Skin of body (tissue), 2 donors: ENCODE results near the gene SIAH2. TPM values are rescaled to one million over a fixed set of nuclear protein-coding genes. Genes with fewer than 3 reads are reported as not detected.
A peak's percentile ranks its signal among the peaks of the same experiment; 100 is the strongest.

Experiments used
- DNase-seq: peaks from one replicate; lab custom pipeline; 2025; lab: John Stamatoyannopoulos, UW
- total RNA-seq: library from RNA; depleted of rRNA; stranded (reverse); fragments of >200 nt; gene quantifications from one replicate; pipeline ENCODE4 v1.2.3, GENCODE V29; 2014

Gene SIAH2
- total RNA-seq, 1 donor from 2014 or later: 26.7 TPM

DNA sequence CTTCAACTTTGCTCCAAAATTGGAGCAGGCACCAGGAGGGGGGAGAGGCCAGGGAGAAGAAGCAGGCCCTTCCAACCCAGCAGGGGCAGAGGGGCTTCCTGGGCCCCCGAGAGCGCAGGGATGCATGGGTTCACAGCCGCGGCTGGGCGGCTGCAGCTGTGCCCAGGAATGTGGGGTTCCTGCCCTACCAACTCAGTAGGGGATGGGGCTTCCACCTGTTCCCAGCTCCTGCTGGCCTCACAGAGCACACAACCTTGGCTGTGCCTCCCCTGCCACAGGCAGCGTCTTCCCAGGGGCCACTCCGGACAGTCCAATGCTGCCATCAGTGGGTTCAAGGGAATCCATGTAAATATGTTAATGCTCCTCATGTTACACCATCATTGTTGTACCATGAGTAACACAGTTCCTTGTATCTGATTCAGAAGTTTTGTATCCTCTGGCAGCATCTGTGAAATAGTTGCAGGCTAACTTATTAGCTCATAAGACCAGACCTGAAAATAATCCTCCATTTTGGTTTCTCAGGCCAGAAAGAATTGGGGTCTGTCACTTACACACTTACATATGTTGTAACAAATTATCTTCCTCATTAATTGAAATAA lies 12.1 kb upstream of the SIAH2 start:
- no peak for DNase-seq

DNA sequence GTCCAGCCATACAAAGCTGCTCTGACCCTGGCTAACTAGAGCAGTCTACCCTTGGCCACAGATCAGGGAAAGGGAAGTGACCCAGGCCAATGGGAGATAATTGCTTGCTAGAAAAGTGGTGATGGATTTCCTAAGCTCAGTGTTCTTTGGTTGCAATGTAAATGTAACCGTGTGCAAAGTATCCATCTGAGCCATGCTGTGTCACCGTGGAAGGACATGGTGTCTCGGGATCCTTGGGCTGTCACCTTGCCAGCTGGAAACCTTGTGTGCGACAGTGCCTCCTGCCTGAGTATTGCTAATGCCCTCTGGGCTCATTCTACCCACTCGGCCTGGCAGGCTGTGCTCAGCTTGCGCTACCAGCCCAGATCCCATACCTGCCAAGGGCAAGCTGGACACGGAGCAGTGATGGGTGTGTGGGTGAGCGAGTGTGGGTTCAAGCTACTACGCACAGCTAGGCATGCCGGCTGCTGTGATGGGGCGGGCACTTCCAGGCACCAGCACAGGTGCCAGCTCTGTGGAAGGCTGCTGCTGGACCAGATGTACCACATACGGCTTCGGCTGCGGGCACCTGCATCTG lies 10.7 kb upstream of the SIAH2 start:
- no peak for DNase-seq

DNA sequence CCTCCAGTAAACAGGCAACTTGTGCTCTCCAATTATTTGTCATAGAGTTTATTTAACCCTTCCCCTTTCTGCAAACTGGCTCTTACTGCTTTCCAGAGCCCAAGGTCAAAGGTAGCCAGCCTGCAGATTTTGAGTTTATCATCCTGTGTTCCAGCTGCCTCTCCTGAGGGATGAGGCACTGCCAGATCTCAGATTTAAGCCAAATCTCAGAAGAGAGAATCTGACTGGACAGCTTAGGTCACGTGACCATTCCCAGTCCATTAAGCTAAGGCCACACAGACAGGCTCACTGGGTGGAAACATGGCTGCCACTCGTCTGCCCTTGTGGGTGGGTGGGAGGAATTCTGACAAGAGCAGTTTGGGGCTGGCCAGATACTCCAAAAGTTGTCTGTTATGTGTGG lies 8.6 kb upstream of the SIAH2 start:
- no peak for DNase-seq

DNA sequence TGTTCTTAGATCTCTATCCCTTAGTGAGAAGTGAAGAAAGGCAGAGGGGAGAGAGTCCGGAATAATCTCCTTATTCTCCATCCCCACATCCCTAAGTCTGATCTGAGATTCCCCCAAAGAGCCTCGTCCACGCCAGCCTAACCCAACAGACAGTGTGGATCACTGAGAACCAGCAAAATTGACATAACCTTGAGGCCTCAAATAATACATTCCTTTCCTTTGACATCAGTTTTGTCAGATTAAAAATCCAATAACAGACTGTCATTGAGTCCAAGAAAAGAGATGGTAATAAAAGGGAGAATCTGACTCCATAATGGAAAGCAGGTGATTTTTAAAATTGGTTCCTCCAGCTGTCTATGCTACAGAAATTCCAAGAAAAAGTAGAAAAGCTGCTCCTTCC lies 7.7 kb upstream of the SIAH2 start:
- peak; percentile 49 for DNase-seq

DNA sequence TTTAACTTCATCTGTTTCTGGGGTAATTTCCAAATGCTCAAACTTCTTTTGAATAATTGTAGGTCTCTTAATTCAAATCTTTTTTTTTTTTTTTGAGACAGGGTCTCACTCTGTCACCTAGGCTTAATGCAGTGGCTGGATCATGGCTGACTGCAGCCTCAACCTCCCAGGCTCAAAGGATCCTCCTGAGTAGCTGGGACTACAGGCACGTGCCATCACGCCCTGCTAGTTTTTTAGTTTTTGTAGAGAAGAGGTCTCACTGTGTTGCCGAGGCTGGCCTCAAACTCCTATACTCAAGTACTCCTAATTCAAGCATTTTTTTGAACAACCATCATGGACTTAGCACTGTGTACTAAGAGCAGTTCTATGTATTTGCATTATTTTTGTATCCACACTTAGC lies 3.8 kb upstream of the SIAH2 start:
- no peak for DNase-seq

DNA sequence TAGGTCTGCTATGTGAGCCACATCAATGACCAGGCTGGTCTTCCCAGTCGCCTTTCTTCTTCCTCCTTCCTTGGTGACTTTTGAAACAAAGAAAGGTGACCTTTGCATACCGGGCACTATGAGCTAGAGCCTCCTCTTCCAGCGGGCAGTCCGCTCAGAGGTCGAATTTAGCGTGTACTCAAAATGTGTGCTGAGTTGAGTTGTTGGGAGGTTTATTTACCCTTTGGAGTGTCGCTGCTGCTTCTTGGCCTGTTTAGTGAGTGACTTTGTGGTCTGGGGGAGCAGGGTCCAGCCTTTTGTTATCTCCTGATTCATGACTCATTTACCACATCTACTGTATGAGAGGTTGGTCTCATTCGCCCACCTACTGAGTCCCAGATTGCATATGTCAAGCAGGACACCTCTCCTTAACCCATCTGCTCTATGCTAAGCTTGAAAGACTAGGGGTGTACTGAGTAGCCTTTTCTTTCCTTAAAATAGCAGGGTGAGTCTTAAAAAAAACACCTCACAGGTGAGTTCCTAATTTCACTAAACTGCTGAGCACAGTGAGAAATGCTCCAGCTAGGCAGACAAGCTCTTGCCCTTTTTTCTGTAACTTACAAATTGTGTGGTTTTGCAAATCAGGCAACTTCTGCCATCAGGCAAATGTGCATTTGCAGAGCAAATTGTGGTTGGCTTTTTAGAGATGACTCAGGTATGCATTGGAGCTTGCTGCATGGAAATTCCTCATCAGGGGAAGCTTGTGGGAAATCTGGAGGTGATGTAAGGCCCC lies 3.2 kb upstream of the SIAH2 start:
- DNase-seq: no peak

DNA sequence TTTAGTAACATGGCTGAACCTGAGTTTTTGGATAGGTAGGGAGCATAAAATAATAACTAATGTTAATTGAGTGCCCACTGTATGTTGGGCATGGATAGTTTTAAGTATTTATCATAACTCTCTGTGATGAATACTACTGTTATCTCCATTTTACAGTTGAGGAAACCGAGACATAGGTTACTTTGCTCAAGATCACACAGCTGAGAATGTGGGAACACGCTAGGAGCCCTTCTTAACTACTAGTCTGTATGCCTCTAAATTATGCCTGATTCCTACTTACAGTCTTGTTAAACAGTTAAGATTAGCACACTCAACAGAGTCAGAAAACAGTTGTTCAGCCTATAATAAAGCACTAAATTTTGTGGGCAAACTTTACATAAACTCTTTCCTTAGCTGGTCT lies 2.0 kb upstream of the SIAH2 start:
- no peak for DNase-seq

DNA sequence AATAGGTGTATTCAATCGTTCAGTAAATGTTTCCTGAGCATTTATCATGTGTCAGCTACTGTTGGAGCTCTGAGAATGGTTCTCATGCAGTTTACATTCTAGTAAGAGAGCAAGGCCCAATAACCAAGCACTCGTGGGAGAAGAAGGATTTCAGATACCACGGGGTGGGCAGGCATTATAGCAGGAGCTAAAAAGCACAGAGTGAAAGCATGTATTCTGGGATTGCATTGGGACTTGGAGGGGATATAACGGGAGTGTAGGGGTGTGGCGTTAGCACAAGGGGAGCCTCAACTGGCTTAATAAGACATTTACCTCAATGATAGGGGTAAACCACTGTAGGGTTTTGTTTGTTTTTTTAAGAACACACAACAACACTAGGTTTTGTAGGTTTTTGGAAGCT lies 1.6 kb upstream of the SIAH2 start:
- DNase-seq: no peak

DNA sequence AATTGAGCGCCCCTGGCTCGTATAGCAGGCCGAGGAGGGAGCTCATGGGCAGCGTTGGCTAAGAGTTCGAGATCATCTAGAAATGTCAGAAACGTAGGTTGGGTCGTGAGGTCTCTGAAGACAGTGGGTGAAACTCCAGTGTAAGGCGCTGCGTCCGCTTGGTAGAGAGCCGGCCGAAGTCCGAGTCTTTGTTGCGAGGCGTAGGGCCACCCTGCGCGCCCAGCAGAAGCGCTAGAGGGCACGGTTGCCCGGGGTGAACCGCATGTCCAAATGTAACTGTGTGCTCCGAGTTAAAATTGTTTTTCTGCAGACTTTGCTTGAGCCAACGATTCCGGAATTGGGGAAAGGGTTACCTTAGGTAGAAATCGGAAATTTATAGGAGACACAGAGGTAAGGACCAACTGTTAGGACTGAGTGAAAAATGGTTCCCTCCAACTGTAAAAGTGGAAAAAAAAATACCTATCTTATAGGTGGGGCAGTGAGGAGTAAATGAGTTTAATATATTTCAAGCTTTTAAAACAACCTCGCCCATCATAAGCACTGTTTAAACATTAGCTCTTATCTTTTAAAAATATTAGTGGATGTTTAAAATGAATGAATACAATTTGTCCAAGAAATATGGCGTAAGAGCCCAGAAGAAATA lies 993 bp upstream of the SIAH2 start:
- DNase-seq: peak; percentile 47

DNA sequence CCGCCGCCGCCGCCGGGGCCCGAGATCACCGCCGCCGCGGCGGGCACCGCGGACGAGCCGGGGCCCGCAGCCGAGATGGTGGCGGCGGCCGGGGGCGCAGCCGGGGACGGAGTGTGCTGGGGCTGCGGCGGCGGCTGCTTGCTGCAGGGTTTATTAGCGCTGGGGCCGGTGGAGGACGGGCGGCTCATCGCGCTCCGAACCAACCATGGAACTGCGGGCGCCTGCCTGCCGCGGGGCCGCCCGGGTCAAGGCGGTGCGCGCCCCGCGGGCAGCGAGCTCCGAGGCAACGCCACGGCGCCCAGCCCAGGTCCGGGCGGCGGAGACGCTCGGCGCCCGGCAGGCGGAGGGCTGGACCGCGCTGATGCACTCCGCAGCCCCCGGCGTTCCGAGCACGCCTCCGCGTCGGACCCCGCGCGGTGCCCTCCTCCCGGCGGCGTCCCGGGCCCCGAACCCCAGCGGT lies 277 bp downstream of the SIAH2 start:
- no peak for DNase-seq

DNA sequence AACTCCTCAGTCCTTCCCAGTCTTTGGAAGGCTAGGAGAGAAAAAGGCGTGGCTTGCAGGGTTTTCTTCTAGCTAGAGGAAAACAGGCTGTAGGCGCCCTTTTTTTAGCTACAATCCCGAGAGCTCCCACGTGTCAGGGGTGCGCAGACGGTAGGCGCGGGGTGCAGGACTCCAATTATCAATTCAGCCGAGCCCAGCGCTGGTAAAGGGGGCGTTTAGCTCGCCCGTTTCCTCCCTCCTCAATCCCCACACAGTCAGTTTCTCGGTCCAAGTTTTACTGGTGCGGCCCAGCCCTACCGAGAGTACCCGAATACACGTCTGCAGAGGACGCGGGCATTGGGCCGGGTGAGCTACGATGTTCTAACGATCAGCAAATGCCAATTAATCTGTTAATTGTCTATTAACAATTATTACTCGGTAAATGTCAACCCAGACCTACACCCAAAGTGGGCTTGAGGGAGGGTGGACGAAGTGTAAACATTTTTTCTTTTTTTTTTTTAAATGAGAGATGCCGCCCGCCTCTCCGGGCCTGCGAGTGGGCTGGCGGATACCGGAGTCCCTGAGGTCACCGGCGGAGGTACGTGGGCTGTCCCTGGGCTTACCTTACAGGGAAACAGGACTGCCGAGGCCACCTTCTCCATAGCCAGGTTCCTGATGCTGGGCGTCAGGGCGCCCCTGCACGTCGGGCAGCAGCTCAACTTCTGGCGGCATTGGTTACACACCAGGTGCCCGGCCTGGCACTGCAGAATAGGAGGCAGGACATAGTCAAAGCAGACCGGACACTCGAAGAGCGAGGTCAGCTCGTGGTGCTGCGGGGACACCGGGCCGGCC lies 923 bp downstream of the SIAH2 start:
- peak; percentile 38 for DNase-seq

DNA sequence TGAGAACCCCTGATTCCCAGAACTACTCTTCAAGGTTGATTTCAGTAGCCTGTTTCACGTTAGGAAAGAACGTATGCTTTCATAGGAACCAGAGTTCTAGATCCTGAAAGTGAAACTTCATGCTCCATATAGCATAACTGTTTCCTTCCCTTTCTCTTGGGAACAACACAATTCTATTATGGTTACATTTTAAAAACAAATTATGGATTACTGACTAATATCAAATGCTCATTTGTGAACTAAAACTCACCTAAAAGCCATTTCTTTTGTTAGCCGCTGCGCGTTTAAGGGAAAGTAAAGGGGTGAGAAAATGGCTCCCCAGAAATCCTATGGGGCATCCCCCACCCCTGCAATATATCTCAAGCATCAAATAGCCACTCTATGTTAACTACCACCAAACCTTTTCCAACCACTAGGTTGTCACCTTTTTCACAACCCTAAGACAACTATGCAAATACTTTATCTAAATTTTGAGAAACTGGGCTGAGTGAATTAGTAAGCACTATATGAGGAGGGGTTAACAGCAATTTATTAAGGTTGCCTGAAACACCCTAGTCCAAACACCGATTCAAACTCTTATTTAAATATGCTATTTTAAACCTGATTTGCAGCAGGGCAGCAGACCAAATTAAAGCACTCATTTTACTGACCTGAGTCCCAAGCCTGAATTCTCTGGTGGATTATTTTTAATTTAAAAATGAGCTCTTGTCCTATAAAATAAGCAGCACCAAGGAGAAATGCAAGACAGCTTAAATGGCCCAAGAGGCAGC lies 2.4 kb downstream of the SIAH2 start:
- DNase-seq: no peak

DNA sequence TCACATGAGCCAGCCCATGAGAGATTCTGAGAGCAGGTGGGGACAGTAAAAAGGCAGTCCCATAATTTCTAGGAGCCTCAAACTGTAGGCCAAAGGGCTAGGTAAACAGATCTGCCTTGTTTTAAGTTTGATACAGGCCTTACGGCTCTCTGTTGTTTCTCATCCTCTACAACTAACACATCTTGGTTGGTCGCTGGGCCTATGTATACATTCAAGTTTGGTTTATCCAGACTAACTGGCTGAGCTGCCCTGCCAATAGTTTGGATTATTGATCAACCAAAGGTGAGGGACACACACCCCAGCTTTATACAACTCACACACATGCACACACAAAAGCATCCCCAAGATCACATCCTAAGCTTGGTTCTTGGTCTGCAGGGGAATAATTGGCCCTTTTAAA lies 3.0 kb downstream of the SIAH2 start:
- DNase-seq: no peak

DNA sequence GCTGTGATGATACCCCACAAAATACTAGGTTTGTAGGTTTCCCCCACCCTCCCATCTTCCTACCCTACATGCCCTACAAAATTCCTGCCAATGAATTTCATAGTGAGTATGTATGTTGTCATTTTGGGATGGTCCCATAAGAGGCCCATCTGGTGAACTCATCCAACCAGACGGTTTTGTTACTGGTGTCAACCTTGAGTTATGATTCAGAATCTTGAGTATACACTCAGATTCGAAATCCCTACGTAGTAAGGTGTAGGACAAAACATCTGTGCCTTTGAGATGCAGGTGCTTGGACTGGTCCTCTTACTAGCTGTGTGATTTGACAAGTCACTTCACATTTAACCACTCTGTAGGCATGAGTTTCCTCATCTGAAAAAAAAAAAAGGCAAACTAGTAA lies 3.6 kb downstream of the SIAH2 start:
- DNase-seq: no peak

DNA sequence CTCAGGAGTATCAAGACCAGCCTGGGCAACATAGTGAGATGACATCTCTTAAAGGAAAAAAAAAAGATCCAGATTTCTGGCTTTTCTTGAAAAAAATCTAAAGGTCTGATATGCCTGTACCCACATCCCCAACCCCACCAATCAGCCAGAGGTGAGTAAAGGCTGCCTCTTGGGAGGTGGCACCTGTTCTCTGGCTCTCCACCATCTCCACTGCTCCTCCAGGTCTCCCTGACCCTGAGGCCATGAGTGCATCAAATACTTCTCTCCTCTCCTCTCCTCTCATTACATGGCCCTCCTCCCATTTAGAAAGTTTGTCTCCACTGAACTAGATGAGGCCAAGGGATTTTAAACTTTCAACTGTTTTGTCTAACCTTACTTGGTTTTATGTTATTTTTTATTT lies 5.2 kb downstream of the SIAH2 start:
- no peak for DNase-seq

DNA sequence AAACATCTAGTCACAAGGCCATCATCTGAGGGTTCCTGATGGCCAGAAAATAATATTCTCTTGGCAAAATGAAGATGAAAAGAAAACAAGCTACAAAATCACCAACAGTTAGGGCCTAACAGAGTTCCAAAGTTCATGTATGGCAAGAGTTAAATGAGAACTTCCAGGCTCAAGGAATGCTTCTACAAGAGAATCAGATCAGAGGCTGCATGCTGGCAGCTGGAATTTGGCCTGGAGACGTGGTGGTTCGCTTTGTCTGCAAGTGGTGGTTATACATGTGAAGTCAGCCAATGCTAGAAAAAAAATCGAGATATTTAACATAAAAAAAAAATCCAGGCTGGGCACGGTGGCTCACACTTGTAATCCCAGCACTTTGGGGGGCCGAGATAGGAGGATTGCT lies 5.6 kb downstream of the SIAH2 start:
- DNase-seq: no peak

DNA sequence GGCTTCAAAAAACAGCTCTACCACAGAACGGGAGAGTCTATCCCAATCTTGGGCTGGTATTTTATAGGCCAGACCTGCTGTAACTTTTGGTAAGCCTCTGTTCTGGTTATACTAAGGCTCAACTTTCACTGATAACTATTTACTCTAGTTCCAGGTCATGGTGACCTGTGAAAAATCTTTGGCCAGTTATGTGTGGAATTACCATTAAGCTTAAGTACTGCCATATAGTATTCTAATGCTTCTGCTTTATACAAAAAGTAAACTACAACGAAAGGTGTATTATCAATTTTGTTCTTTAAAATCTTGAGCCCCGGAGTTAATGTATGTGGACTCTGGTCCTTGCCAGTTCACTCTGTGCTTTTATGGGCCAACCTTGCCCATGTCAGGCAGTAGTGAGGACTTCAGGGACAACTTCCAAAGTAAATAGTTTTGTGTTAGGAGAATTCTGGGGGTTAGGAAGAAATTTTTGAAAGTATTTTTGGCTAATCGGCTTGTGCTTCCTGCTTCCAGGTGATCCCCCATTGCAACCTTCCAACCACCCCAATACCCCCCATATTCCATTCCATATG lies 6.4 kb downstream of the SIAH2 start:
- DNase-seq: no peak

DNA sequence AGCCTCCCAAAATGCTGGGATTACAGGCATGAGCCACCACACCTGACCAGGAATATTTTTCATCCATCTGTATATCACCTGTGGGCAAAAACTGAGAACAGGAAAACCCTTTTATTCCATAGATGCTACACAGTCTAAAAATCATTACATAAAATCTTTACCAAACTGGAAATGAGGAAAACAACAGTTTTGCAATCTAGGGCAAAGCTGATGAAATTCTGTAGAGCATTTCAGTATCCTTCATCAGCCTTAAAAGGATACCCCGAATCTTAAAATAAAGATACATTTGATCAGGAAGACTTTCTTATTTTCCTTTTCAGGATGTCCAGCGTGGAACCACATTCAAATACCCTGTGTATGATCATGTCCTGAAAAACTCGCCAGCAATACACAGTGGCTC lies 7.1 kb downstream of the SIAH2 start:
- no peak for DNase-seq

DNA sequence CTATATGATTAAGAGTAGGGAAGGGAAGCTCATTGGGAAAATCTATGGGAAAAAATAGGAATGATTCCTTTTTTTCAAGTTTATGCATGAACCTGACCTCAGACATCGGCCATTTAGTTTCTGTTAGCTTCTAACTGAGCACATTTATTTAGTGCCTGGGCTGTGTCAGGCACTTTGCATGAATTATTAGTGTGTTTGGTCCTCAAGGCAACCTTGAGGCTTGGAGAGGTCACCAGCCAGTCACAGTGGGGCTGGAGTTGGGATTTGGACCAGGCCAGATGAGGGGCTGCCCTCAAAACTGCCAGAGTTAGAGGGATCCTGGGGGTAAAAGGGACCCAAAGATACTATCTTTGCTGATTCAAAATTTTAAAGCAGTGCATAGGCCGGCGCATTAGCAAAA lies 8.1 kb downstream of the SIAH2 start:
- no peak for DNase-seq

DNA sequence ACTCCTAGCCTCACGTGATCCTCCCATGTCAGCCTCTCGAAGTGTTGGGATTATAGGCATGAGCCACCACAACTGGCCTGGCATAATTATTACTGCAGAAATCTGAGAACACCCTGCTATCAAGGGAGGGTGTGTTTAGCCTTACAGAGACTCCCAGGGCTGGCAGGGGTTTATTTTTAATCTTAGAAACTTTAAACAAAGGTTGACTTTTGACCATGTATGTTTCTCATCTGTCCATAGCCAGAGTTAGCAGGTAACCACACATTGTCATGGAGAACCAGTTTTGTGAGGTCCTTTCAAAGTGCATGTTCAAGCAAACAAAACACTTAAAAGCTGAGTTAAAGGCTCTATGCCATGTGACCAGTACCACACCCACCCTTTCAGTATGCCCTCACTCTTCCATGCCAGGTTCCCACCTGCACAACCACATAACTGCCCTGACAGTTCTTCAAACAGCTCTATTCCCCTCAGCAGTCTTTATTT lies 11.1 kb downstream of the SIAH2 start:
- no peak for DNase-seq
